Stimulated activated CD4-positive, alpha-beta T cell treated with anti-CD3 and anti-CD28 coated beads, Interleukin-15, amount 100 ng/mL, for 24 hours (primary cell): ENCODE data around the gene VTCN1.

Source experiments
- DNase-seq: peaks from one replicate; pipeline ENCODE4 v3.0.0-alpha.2; 2020

VTCN1 gene

GRCh38 chr1:117093870-117094621, 116.7 kb downstream of the VTCN1 start:
- DNase-seq: peak; percentile 49
